HepG2 (cell line): ENCODE measurements around the gene CCDC197.
A peak's percentile ranks its signal among the peaks of the same experiment; 100 is the strongest.

Source experiments
- CBX5 ChIP-seq: sonication (generic); formaldehyde crosslinking; IDR thresholded peaks from 2 replicates; pipeline ENCODE4 v1.4.0; 2020; ENCODE audit warnings: missing genetic modification reagents, borderline replicate concordance
- HDAC2 ChIP-seq: sonication (generic); formaldehyde crosslinking; IDR thresholded peaks from 2 replicates; pipeline ENCODE4 v1.4.0; 2020; ENCODE audit warnings: missing genetic modification reagents
- HNF4A ChIP-seq: sonication (generic); formaldehyde crosslinking; IDR thresholded peaks from 2 replicates; pipeline ENCODE4 v1.4.0; 2020; ENCODE audit warnings: missing genetic modification reagents
- KDM5A ChIP-seq: fragments of 200-600 bp; sonication (generic); IDR thresholded peaks from 2 replicates; pipeline ENCODE4 v1.7.0; 2018; ENCODE audit warnings: antibody characterized with exemption, mild to moderate bottlenecking, low read length, borderline replicate concordance
- NFYB ChIP-seq: sonication (generic); formaldehyde crosslinking; IDR thresholded peaks from 2 replicates; pipeline ENCODE4 v1.4.0; 2020; ENCODE audit warnings: missing genetic modification reagents
- PITX1 ChIP-seq: sonication (generic); formaldehyde crosslinking; IDR thresholded peaks from 2 replicates; pipeline ENCODE4 v1.5.1; 2020; ENCODE audit warnings: mild to moderate bottlenecking, missing genetic modification reagents
- RFX5 ChIP-seq: IDR thresholded peaks from 2 replicates; pipeline ENCODE4 v1.6.1; 2011; ENCODE audit warnings: low read depth, low read length, improper control_type of control experiment
- SAP130 ChIP-seq: IDR thresholded peaks from 2 replicates; pipeline ENCODE4 v1.6.1; 2016; ENCODE audit warnings: low read depth
- SRSF1 ChIP-seq: fragments of 200-400 bp; formaldehyde crosslinking; optimal IDR thresholded peaks from 2 replicates; pipeline ENCODE3; 2017; ENCODE audit warnings: mild to moderate bottlenecking, low read depth, low read length, moderate library complexity
- ZNF720 ChIP-seq: sonication (generic); formaldehyde crosslinking; IDR thresholded peaks from 2 replicates; pipeline ENCODE4 v1.4.0; 2020; ENCODE audit warnings: missing genetic modification reagents
- TF ChIP-seq, protein P1 (sequence below): sonication (generic); formaldehyde crosslinking; IDR thresholded peaks from 2 replicates; pipeline ENCODE4 v1.5.0; 2020; ENCODE audit warnings: mild to moderate bottlenecking, missing genetic modification reagents, moderate library complexity
- TF ChIP-seq, protein P2 (sequence below): IDR thresholded peaks from 2 replicates; pipeline ENCODE4 v1.6.1; 2012; ENCODE audit warnings: inconsistent platforms

DNA sequence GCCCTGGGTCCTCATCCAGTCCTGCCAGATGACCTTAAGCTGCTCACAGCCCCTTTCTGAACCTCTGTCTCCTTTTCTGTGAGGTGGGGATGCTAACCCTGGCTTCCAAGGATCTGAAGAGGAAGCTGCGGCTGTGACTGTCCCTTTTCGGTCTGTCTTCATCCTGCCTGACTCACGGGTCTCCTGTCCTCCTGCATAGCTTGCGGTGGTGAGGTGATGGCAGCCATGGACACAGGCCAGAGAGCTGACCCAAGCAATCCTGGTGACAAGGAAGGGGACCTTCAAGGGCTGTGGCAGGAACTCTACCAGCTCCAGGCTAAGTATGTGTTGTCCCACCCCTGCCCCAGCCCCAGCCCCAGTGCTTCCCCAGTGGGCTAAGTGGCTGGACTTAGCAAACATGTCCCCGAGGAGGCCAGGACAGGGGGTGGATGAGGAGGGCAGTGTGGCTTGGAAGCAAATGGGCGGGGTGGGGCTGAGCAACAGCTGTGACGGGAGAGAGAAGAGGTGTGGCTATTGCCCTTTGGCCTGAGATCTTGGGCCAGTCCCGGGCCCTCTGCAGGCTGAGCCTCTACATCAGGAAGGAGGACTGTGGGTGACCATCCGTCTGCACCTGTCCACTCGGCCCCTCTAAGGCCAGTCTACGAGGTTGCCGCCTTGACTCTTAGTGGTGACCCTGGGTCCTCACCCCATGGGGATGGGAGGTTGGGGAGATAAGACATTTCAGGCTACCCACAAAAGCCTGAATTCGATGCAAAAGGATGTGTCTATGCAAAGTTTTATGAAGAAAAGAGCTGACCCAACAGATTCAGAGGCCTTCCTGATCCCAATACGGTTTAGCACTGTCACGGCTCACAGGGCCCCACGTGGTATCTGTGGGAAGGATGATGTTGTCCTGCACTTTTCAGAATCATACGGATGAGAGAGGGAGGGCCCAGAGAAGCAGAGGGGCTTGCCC is 1.1 kb downstream of the CCDC197 start:
- TF ChIP-seq, protein P1, sequence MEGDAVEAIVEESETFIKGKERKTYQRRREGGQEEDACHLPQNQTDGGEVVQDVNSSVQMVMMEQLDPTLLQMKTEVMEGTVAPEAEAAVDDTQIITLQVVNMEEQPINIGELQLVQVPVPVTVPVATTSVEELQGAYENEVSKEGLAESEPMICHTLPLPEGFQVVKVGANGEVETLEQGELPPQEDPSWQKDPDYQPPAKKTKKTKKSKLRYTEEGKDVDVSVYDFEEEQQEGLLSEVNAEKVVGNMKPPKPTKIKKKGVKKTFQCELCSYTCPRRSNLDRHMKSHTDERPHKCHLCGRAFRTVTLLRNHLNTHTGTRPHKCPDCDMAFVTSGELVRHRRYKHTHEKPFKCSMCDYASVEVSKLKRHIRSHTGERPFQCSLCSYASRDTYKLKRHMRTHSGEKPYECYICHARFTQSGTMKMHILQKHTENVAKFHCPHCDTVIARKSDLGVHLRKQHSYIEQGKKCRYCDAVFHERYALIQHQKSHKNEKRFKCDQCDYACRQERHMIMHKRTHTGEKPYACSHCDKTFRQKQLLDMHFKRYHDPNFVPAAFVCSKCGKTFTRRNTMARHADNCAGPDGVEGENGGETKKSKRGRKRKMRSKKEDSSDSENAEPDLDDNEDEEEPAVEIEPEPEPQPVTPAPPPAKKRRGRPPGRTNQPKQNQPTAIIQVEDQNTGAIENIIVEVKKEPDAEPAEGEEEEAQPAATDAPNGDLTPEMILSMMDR (CRISPR knock-in tag): 0 out of 2 replicates have a peak, but pooled peaks have one; percentile 6
- TF ChIP-seq PITX1: no peak
- no peak for TF ChIP-seq NFYB (CRISPR knock-in tag)
- TF ChIP-seq, protein P2, sequence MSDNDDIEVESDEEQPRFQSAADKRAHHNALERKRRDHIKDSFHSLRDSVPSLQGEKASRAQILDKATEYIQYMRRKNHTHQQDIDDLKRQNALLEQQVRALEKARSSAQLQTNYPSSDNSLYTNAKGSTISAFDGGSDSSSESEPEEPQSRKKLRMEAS: no peak
- no peak for TF ChIP-seq SAP130
- no peak for TF ChIP-seq CBX5
- TF ChIP-seq KDM5A: no peak
- TF ChIP-seq ZNF720: no peak
- TF ChIP-seq SRSF1: no peak
- no peak for TF ChIP-seq HDAC2
- no peak for TF ChIP-seq RFX5
- no peak; the same call in 1 of the 2 replicates for TF ChIP-seq HNF4A
